ENCODE data around the gene TRMT44. TPM values are rescaled to one million over a fixed set of nuclear protein-coding genes. Genes with fewer than 3 reads are reported as not detected.

The TRMT44 gene
- total and polyA plus RNA-seq, 12 donors, result 6.0 to 26.2 (median 12.5) TPM

- Histone ChIP-seq H3K36me3 (replicated peaks in 1 of 2) (peaks cover 0 to 7% of the 10 kb centered on the region in 2 donors), H3K4me1 (replicated peaks in 1 of 2) (peaks cover 0 to 5% of the 10 kb centered on the region in 2 donors), H3K9me3 (replicated peaks in 1 of 3) (no peaks in the 10 kb centered on the region), H3K27ac (no peak overlapping the region), H3K27me3 (no peaks in the 10 kb centered on the region), H3K4me3 (no peak overlapping the region)
- intact Hi-C loops (cut with DNase I), result no loop called here
- no peak for TF ChIP-seq POLR2A (IDR thresholded peaks at IDR 0.05)
- TF ChIP-seq, protein P1, sequence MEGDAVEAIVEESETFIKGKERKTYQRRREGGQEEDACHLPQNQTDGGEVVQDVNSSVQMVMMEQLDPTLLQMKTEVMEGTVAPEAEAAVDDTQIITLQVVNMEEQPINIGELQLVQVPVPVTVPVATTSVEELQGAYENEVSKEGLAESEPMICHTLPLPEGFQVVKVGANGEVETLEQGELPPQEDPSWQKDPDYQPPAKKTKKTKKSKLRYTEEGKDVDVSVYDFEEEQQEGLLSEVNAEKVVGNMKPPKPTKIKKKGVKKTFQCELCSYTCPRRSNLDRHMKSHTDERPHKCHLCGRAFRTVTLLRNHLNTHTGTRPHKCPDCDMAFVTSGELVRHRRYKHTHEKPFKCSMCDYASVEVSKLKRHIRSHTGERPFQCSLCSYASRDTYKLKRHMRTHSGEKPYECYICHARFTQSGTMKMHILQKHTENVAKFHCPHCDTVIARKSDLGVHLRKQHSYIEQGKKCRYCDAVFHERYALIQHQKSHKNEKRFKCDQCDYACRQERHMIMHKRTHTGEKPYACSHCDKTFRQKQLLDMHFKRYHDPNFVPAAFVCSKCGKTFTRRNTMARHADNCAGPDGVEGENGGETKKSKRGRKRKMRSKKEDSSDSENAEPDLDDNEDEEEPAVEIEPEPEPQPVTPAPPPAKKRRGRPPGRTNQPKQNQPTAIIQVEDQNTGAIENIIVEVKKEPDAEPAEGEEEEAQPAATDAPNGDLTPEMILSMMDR (IDR thresholded peaks at IDR 0.05), result no peak
- DNase-seq, result no peak
- WGBS, 4 donors, result 91 to 96% (median 93%) methylated on average over 20 to 29 of the region's 29 CpGs
These were observed 35.4 kb downstream of the TRMT44 start for GRCh38 chr4:8475751-8476575.

DNA sequence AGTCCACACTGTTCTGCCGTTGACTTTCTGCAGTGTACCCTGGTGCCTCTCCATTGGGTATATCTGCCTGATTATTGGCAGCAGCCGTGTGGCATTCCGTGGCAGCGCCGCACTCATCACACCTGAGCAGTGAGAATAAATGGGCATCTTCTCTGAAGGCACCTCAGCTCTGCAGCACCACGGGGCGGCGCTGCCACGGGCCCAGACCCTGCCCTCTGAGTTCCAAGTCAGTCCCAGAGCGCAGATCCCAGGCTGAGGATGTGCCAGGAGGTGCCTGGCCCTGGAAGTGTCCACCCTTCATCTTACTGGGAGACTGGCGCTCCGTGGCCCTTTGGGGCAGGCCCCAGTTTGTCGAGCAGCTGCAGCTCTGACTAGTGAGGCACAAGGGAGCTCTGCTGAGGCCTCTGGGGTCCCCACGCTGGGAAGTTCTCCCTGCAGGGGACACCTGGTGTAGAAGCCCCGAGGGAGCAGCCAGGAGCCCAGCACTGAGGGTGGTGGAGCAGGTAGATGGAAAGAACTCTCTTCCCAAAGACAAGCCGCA lies 36.6 kb downstream of the TRMT44 start:
- DNase-seq, result no peak
- TF ChIP-seq, protein P1 (IDR thresholded peaks at IDR 0.05), result no peak
- TF ChIP-seq POLR2A (IDR thresholded peaks at IDR 0.05), result no peak
- H3K4me1 ChIP-seq (replicated peaks in 1 of 2), result peaks cover 0 to 5% of the 10 kb centered on the region in 2 donors
- WGBS, 4 donors, result 93 to 97% (median 94%) methylated on average over 10 to 16 of the region's 16 CpGs
- peaks cover 0 to 7% of the 10 kb centered on the region in 2 donors for H3K36me3 ChIP-seq (replicated peaks in 1 of 2)
- H3K9me3 ChIP-seq (replicated peaks in 1 of 3), result no peaks in the 10 kb centered on the region
- intact Hi-C loops (cut with DNase I), result no loop called here
- no peak overlapping the region for H3K27ac ChIP-seq
- no peak overlapping the region for H3K4me3 ChIP-seq
- no peaks in the 10 kb centered on the region for H3K27me3 ChIP-seq

DNA sequence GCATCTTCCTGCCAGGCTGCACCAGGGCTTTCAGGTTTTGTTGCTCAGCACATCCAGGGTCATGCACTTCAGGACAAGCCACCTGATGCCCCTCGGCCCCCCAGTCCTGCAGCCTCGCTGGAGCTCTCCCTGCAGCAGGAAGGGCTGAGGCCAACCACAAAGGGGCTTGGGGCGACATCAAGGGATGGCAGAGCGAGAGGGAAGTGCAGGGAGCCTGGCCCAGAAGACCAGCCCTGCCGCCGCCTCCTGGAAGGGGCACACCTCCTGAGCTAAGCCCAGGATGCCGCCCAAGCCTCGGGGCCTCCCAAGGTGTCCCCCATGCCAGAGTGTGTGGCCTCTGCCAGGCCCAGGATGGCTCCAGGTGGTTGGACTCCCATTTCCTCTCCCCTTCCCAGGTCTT lies 37.1 kb downstream of the TRMT44 start:
- Histone ChIP-seq H3K27me3 (no peaks in the 10 kb centered on the region), H3K9me3 (replicated peaks in 1 of 3) (no peaks in the 10 kb centered on the region), H3K27ac (no peak overlapping the region), H3K4me1 (replicated peaks in 1 of 2) (peaks cover 0 to 5% of the 10 kb centered on the region in 2 donors), H3K4me3 (no peak overlapping the region), H3K36me3 (replicated peaks in 1 of 2) (peaks cover 0 to 7% of the 10 kb centered on the region in 2 donors)
- intact Hi-C loops (cut with DNase I), result no loop called here
- TF ChIP-seq POLR2A (IDR thresholded peaks at IDR 0.05), result no peak
- TF ChIP-seq, protein P1 (IDR thresholded peaks at IDR 0.05), result no peak
- 93 to 100% (median 99%) methylated on average over 1 to 8 of the region's 8 CpGs for WGBS, 4 donors
- no peak for DNase-seq

DNA sequence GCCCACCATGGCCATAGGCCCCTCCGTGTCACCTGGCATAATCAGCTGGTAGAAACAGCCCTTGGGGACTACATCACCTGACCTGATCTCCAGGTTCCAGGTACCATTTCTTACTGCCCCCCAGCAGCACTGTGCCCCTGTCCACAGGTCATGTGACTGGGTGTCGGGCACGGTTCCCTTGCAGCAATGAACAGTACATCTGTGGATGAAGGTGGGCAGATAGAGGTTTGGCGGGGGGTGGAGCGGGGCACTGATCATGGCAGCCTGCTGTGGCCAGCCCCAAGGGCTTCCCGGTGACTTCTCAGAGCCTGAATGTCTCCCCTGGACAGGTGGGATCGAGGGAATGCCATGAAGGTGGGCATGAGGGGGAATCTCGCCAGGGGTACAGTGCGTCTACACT lies 37.8 kb downstream of the TRMT44 start:
- no peak for DNase-seq
- H3K27ac ChIP-seq, result no peak overlapping the region
- 93 to 97% (median 95%) methylated on average over 7 to 9 of the region's 9 CpGs for WGBS, 4 donors
- no peaks in the 10 kb centered on the region for H3K9me3 ChIP-seq (replicated peaks in 1 of 3)
- H3K4me3 ChIP-seq, result no peak overlapping the region
- peaks cover 0 to 3% of the 10 kb centered on the region in 2 donors for H3K4me1 ChIP-seq (replicated peaks in 1 of 2)
- TF ChIP-seq, protein P1 (IDR thresholded peaks at IDR 0.05), result no peak
- TF ChIP-seq POLR2A (IDR thresholded peaks at IDR 0.05), result no peak
- H3K27me3 ChIP-seq, result no peaks in the 10 kb centered on the region
- peaks cover 0 to 7% of the 10 kb centered on the region in 2 donors for H3K36me3 ChIP-seq (replicated peaks in 1 of 2)
- intact Hi-C loops (cut with DNase I), result no loop called here

Measured in adrenal gland (tissue), 12 donors.